ENCODE measurements around the gene XKRX. TPM values are rescaled to one million over a fixed set of nuclear protein-coding genes. Genes with fewer than 3 reads are reported as not detected.

XKRX gene
- total RNA-seq, 1 donor from 2014 or later = not detected

DNA sequence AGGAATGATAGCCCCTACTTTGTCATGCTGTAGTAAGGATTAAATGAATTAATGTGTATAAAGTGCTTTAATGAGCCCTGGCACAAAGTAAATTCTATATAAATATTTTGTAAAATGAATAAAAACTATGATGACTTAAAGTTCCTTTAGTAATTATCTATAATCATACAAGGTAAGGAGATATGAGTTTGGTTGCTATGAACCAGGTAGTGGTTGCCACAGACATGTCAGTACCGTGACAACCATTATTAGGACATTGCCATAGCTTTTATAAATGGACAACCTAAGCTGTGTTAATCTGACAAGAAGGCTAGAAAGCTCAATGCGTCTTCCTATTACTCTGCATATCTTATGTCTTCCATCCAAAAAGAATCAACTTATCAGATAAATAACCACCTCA lies 40.7 kb upstream of the XKRX start, which contains the start of gene ARL13A:
TSS of gene ARL13A (plus strand) at position 301 of the 400 bp plus-strand sequence. CDS start 3,982 bp downstream, outside the sequence.
- TF ChIP-seq, protein P1, sequence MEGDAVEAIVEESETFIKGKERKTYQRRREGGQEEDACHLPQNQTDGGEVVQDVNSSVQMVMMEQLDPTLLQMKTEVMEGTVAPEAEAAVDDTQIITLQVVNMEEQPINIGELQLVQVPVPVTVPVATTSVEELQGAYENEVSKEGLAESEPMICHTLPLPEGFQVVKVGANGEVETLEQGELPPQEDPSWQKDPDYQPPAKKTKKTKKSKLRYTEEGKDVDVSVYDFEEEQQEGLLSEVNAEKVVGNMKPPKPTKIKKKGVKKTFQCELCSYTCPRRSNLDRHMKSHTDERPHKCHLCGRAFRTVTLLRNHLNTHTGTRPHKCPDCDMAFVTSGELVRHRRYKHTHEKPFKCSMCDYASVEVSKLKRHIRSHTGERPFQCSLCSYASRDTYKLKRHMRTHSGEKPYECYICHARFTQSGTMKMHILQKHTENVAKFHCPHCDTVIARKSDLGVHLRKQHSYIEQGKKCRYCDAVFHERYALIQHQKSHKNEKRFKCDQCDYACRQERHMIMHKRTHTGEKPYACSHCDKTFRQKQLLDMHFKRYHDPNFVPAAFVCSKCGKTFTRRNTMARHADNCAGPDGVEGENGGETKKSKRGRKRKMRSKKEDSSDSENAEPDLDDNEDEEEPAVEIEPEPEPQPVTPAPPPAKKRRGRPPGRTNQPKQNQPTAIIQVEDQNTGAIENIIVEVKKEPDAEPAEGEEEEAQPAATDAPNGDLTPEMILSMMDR (IDR thresholded peaks at IDR 0.05) = no peak
- no peaks in the 10 kb centered on the region for H3K27me3 Mint-ChIP-seq (ENCODE audit: unreplicated experiment)
- no peak for DNase-seq (ENCODE audit: extremely low spot score, unreplicated experiment)
- peaks cover 22% of the 10 kb centered on the region for H3K9me3 Mint-ChIP-seq (ENCODE audit: unreplicated experiment)
- H3K4me1 Mint-ChIP-seq (ENCODE audit: unreplicated experiment) = peaks cover 2% of the 10 kb centered on the region
- no peak within 1 kb of the TSS for H3K4me3 Mint-ChIP-seq (ENCODE audit: unreplicated experiment)
- H3K27ac Mint-ChIP-seq (ENCODE audit: unreplicated experiment) = no peak within 1 kb of the TSS
- no peaks in the 10 kb centered on the region for H3K36me3 Mint-ChIP-seq (ENCODE audit: unreplicated experiment)

DNA sequence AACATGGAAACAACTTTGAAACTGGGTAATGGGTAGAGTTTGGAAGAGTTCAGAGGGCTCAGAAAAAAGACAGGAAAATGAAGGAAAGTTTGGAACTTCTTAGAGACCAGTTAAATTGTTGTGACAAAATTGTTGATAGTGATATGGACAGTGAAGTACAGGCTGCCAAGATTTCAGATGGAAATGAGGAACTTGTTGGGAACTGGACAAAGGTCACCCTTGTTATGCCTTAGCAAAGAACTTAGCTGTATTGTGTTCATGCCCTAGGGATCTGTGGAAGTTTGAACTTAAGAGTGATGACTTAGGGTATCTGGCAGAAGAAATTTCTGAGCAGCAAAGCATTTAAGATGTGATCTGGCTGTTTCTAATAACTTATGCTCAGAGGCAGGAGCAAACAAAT lies 35.6 kb upstream of the XKRX start:
- no peak for DNase-seq (ENCODE audit: extremely low spot score, unreplicated experiment)
- H3K27ac Mint-ChIP-seq (ENCODE audit: unreplicated experiment) = no peak overlapping the region
- TF ChIP-seq, protein P1 (IDR thresholded peaks at IDR 0.05) = no peak
- peaks cover 29% of the 10 kb centered on the region for H3K9me3 Mint-ChIP-seq (ENCODE audit: unreplicated experiment)
- H3K27me3 Mint-ChIP-seq (ENCODE audit: unreplicated experiment) = no peaks in the 10 kb centered on the region
- H3K36me3 Mint-ChIP-seq (ENCODE audit: unreplicated experiment) = no peaks in the 10 kb centered on the region
- H3K4me3 Mint-ChIP-seq (ENCODE audit: unreplicated experiment) = no peak overlapping the region
- no peaks in the 10 kb centered on the region for H3K4me1 Mint-ChIP-seq (ENCODE audit: unreplicated experiment)

DNA sequence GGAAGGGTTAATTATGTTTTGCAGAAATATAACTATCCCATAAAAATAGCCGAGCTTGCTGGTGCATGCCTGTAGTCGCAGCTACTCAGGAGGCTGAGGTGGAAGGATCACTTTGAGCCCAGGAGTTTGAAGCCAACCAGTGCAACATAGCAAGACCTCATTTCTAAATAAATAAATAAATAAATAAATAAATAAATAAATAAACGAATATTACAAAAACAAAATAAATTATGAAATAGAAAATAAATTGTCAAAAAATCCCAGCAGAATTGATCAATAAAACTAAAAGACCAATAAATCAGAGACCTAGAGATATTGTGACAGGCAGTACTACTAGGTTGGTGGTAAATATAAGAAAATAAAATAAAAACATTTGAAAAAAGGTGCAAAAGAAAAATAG lies 34.1 kb upstream of the XKRX start:
- no peak for DNase-seq (ENCODE audit: extremely low spot score, unreplicated experiment)
- no peaks in the 10 kb centered on the region for H3K36me3 Mint-ChIP-seq (ENCODE audit: unreplicated experiment)
- no peaks in the 10 kb centered on the region for H3K4me1 Mint-ChIP-seq (ENCODE audit: unreplicated experiment)
- no peak overlapping the region for H3K27ac Mint-ChIP-seq (ENCODE audit: unreplicated experiment)
- H3K9me3 Mint-ChIP-seq (ENCODE audit: unreplicated experiment) = peaks cover 28% of the 10 kb centered on the region
- no peaks in the 10 kb centered on the region for H3K27me3 Mint-ChIP-seq (ENCODE audit: unreplicated experiment)
- H3K4me3 Mint-ChIP-seq (ENCODE audit: unreplicated experiment) = no peak overlapping the region
- TF ChIP-seq, protein P1 (IDR thresholded peaks at IDR 0.05) = no peak

DNA sequence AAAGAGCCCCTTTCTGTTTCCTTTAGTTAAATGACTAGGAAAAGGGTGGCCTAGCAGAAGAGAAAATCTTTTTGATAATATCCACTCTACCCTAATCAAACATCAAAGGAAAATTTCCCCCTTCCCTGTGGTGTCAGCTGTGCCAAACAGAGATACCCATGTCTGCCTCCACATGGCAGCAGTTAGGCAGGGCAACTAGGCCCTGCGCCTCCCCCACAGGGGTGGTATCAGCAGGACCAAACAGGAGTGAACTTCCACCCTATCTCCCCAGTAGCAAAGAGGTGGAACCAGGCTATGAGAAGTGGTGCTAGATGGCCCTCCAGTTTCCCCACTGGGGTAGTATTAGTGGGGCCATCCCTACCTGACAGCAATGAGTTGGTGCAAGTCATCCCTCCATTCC lies 19.8 kb upstream of the XKRX start:
- Mint-ChIP-seq H3K9me3 (ENCODE audit: unreplicated experiment) (peaks cover 11% of the 10 kb centered on the region), H3K4me3 (ENCODE audit: unreplicated experiment) (no peak overlapping the region), H3K36me3 (ENCODE audit: unreplicated experiment) (no peaks in the 10 kb centered on the region), H3K27me3 (ENCODE audit: unreplicated experiment) (peaks cover 2% of the 10 kb centered on the region), H3K4me1 (ENCODE audit: unreplicated experiment) (peaks cover 2% of the 10 kb centered on the region), H3K27ac (ENCODE audit: unreplicated experiment) (no peak overlapping the region)
- TF ChIP-seq, protein P1 (IDR thresholded peaks at IDR 0.05) = no peak
- no peak for DNase-seq (ENCODE audit: extremely low spot score, unreplicated experiment)

DNA sequence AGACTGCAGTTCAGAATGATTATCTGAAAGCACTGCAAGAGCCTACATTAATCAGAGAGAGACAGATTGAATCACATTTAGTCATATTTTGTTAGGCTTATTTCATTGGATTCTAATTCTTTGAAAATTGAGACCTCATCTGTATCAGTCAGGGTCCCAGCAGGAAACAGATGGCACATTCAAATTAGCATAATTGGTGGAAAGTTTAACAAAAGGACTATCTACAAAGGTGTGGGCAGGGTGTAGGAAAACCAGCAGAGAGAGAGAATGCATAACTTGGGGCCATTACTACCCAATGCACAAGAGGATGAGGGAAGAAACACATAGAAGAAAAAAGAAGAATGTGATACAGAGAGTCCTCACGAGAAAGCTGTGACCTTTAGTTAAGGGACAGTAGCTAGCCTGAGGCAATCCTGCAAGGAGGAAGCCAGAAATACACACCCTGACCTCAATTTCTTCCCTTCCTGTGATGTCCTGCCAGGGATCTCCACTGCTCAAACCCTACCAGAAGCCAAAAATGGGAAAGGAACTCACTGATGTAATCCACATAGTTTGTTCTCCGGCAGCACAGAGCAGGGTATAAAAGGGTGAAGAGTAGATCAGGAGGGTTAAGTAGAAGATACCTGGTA lies 17.7 kb upstream of the XKRX start:
- peaks cover 2% of the 10 kb centered on the region for H3K27me3 Mint-ChIP-seq (ENCODE audit: unreplicated experiment)
- no peaks in the 10 kb centered on the region for H3K36me3 Mint-ChIP-seq (ENCODE audit: unreplicated experiment)
- no peak for DNase-seq (ENCODE audit: extremely low spot score, unreplicated experiment)
- H3K4me1 Mint-ChIP-seq (ENCODE audit: unreplicated experiment) = peaks cover 2% of the 10 kb centered on the region
- TF ChIP-seq, protein P1 (IDR thresholded peaks at IDR 0.05) = no peak
- no peak overlapping the region for H3K27ac Mint-ChIP-seq (ENCODE audit: unreplicated experiment)
- no peak overlapping the region for H3K4me3 Mint-ChIP-seq (ENCODE audit: unreplicated experiment)
- peaks cover 8% of the 10 kb centered on the region for H3K9me3 Mint-ChIP-seq (ENCODE audit: unreplicated experiment)
